MM.1S (cell line): Measurements from ENCODE around the gene NME3.

Experiments used
- DNase-seq: peaks from one replicate; pipeline ENCODE4 v3.0.0-alpha.2; 2015
- H2AFZ ChIP-seq: fragments of 300-600 bp; sonication (generic); 2 replicates; pipeline ENCODE4 v1.6.0; 2016; ENCODE audit warnings: antibody characterized with exemption, low read length
- H3F3A ChIP-seq: fragments of 300-600 bp; sonication (generic); 2 replicates; pipeline ENCODE4 v1.6.1; 2016; ENCODE audit warnings: mild to moderate bottlenecking, antibody characterized with exemption, low read length, moderate library complexity, mixed read lengths; ENCODE audit not compliant: insufficient read depth
- H3K27ac ChIP-seq: fragments of 300-600 bp; sonication (generic); 2 replicates; pipeline ENCODE4 v1.5.1; 2016; ENCODE audit warnings: mild to moderate bottlenecking, low read length
- H3K27me3 ChIP-seq: fragments of 300-600 bp; sonication (generic); replicated peaks from 2 replicates; pipeline ENCODE4 v1.6.0; 2016; ENCODE audit warnings: low read length; ENCODE audit not compliant: insufficient read depth
- H3K36me3 ChIP-seq: fragments of 300-600 bp; sonication (generic); replicated peaks from 2 replicates; pipeline ENCODE4 v1.6.1; 2016; ENCODE audit warnings: mild to moderate bottlenecking, low read length, mixed read lengths; ENCODE audit not compliant: insufficient read depth
- H3K4me1 ChIP-seq: fragments of 300-600 bp; sonication (generic); 2 replicates; pipeline ENCODE4 v1.6.1; 2016; ENCODE audit warnings: low read length, mixed read lengths
- H3K4me2 ChIP-seq: fragments of 300-600 bp; sonication (generic); 2 replicates; pipeline ENCODE4 v1.6.0; 2016; ENCODE audit warnings: low read depth, low read length
- H3K4me3 ChIP-seq: fragments of 300-600 bp; sonication (generic); 2 replicates; pipeline ENCODE4 v1.5.1; 2016; ENCODE audit warnings: low read length, mixed read lengths
- H3K79me2 ChIP-seq: fragments of 300-600 bp; sonication (generic); 2 replicates; pipeline ENCODE4 v1.6.1; 2016; ENCODE audit warnings: mixed run types, low read length, mixed read lengths
- H3K9ac ChIP-seq: fragments of 300-600 bp; sonication (generic); 2 replicates; pipeline ENCODE4 v1.6.1; 2016; ENCODE audit warnings: low read length, mixed read lengths
- H3K9me2 ChIP-seq: fragments of 300-600 bp; sonication (generic); replicated peaks from 2 replicates; pipeline ENCODE4 v1.6.1; 2016; ENCODE audit warnings: mild to moderate bottlenecking, low read length, mixed read lengths; ENCODE audit not compliant: insufficient read depth
- H3K9me3 ChIP-seq: fragments of 300-600 bp; sonication (generic); replicated peaks from 2 replicates; pipeline ENCODE4 v1.6.1; 2016; ENCODE audit warnings: mild to moderate bottlenecking, low read length, mixed read lengths; ENCODE audit not compliant: insufficient read depth
- H4K20me1 ChIP-seq: fragments of 300-600 bp; sonication (generic); 2 replicates; pipeline ENCODE4 v1.6.1; 2016; ENCODE audit warnings: mild to moderate bottlenecking, low read length, moderate library complexity, mixed read lengths; ENCODE audit not compliant: insufficient read depth
- CTCF ChIP-seq: fragments of 300-600 bp; sonication (generic); IDR thresholded peaks from 2 replicates; pipeline ENCODE4 v1.5.1; 2016; ENCODE audit warnings: antibody characterized with exemption, low read length, mixed read lengths
- EZH2 ChIP-seq: fragments of 300-600 bp; sonication (generic); optimal IDR thresholded peaks from 2 replicates; pipeline ENCODE3; 2017; ENCODE audit warnings: low read depth, mild to moderate bottlenecking, antibody characterized with exemption, low read length, mixed read lengths
- EZH2phosphoT487 ChIP-seq: fragments of 300-600 bp; sonication (generic); IDR thresholded peaks from 2 replicates; pipeline ENCODE4 v1.6.1; 2018; ENCODE audit warnings: antibody characterized with exemption, low read length

NME3 gene

GRCh38 chr16:1790261-1790610, 18.9 kb upstream of the NME3 start:
- Histone ChIP-seq H3K36me3 (no peaks in the 10 kb centered on the region), H3K4me1 (no peaks in the 10 kb centered on the region), H3K79me2 (peaks cover 25% of the 10 kb centered on the region), H3K4me2 (no peak overlapping the region), H3K27me3 (no peaks in the 10 kb centered on the region), H3F3A (no peaks in the 10 kb centered on the region), H3K9me2 (no peaks in the 10 kb centered on the region), H2AFZ (no peak overlapping the region), H3K27ac (no peak overlapping the region), H4K20me1 (no peaks in the 10 kb centered on the region), H3K4me3 (no peak overlapping the region), H3K9ac (no peak overlapping the region), H3K9me3 (no peaks in the 10 kb centered on the region)
- DNase-seq, result no peak
- TF ChIP-seq EZH2phosphoT487 (no peak), EZH2 (no peak), CTCF (no peak)

DNA sequence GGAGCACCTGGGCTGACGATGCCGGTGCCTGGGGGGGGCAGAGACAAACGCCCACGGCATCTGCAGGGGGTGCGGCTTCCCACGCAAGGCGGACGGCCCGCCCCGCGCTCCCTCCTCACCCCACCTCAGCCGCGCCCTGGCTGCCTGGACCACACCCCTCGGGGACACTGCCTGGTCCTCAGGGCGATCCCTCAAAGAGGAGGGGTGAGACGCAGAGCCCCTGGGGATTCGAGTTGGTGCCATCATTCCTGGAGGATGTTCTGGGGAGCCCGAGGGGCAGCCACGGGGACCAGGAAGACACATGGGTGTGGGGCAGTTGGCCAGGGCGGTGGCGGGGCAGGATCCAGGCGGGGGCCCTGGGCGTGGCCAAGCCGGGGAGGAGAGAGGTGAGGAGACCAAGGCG, 18.3 kb upstream of the NME3 start:
- Histone ChIP-seq H3K4me1 (no peaks in the 10 kb centered on the region), H3K9me3 (no peaks in the 10 kb centered on the region), H3K9ac (no peak overlapping the region), H3K4me3 (no peak overlapping the region), H2AFZ (no peak overlapping the region), H3K4me2 (no peak overlapping the region), H3F3A (no peaks in the 10 kb centered on the region), H3K79me2 (peaks cover 31% of the 10 kb centered on the region), H4K20me1 (no peaks in the 10 kb centered on the region), H3K9me2 (no peaks in the 10 kb centered on the region), H3K27me3 (no peaks in the 10 kb centered on the region), H3K27ac (no peak overlapping the region), H3K36me3 (no peaks in the 10 kb centered on the region)
- TF ChIP-seq EZH2 (no peak), CTCF (no peak), EZH2phosphoT487 (no peak)
- no peak for DNase-seq

DNA sequence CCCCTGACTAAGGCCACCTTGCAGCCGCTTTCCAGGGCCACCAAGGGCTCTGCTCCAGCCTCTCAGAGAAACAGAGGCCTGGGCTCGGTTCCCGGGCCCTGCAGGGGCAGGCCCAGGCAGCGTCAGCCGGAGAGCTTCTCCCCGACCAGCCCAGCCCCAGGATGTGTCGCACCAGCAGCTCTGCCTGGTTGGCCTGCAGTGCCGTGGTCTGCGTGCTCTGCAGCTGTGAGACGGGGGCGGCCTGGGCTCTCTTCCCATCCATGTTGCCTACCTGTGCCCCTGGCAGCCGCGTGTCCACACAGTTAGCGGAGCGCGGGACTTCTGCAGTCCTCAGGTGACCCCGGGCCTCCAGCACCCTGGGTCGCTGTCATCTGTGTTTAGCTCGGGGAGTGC, 17.4 kb upstream of the NME3 start:
- H3F3A ChIP-seq, result no peaks in the 10 kb centered on the region
- H3K4me1 ChIP-seq, result no peaks in the 10 kb centered on the region
- no peak overlapping the region for H3K4me2 ChIP-seq
- peaks cover 40% of the 10 kb centered on the region for H3K79me2 ChIP-seq
- no peak overlapping the region for H3K27ac ChIP-seq
- H3K27me3 ChIP-seq, result no peaks in the 10 kb centered on the region
- no peaks in the 10 kb centered on the region for H4K20me1 ChIP-seq
- H2AFZ ChIP-seq, result no peak overlapping the region
- H3K36me3 ChIP-seq, result no peaks in the 10 kb centered on the region
- DNase-seq, result no peak
- H3K9me2 ChIP-seq, result no peaks in the 10 kb centered on the region
- no peaks in the 10 kb centered on the region for H3K9me3 ChIP-seq
- TF ChIP-seq CTCF (no peak), EZH2phosphoT487 (no peak)
- H3K4me3 ChIP-seq, result no peak overlapping the region
- H3K9ac ChIP-seq, result no peak overlapping the region
